ENCODE results near the gene SIL1.

DNA sequence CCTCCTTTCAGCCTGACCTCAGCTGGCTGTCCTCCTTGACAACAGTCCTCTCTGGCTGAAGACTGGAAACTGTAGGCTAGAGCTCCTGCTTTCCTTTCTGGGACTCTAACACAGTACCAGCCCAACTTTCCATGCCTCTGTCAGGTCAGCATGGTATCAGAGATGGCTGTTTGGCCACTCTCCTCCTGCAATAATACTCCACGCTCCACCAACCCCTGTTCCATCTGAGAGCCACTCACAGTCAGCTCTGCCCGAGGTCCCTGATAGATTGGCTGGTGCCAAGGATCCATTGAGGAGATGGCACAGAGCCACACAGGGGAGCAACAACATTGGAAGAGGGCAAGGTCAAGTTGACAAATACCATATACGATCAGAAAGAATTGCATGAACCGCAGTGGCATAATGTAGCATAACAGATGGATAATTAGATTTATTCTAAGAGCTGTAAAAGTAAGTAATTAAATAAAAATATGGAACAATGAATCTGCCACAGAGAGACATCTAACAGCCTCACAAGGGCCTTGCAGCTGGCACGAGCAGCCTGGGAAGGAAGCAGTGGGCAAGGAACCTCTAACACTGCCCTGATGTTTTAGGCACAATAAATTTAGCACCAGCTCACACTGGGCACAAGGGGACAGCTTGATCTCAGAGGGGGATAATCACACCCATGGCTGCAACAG lies 228.7 kb downstream of the SIL1 start:
- TF ChIP-seq, protein P1, sequence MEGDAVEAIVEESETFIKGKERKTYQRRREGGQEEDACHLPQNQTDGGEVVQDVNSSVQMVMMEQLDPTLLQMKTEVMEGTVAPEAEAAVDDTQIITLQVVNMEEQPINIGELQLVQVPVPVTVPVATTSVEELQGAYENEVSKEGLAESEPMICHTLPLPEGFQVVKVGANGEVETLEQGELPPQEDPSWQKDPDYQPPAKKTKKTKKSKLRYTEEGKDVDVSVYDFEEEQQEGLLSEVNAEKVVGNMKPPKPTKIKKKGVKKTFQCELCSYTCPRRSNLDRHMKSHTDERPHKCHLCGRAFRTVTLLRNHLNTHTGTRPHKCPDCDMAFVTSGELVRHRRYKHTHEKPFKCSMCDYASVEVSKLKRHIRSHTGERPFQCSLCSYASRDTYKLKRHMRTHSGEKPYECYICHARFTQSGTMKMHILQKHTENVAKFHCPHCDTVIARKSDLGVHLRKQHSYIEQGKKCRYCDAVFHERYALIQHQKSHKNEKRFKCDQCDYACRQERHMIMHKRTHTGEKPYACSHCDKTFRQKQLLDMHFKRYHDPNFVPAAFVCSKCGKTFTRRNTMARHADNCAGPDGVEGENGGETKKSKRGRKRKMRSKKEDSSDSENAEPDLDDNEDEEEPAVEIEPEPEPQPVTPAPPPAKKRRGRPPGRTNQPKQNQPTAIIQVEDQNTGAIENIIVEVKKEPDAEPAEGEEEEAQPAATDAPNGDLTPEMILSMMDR (IDR thresholded peaks at IDR 0.05 in 8 of 11, conservative IDR thresholded peaks at IDR 0.05 in 3 of 11) = no peak
- TF ChIP-seq POLR2A (IDR thresholded peaks at IDR 0.05) = no peak

Measured in spleen (tissue), 7 donors.